HG03342 (cell line): ENCODE measurements around the gene PCNX3.

Source experiments
- ATAC-seq: cut with Tn5 transposase; IDR thresholded peaks from one replicate; pipeline ENCODE4 v1.9.1; 2021; ENCODE audit warnings: mild to moderate bottlenecking, moderate library complexity; ENCODE audit not compliant: unreplicated experiment

Gene PCNX3

GRCh38 chr11:65596520-65596919, 19.1 kb upstream of the PCNX3 start:
- no peak for ATAC-seq

GRCh38 chr11:65598258-65598699, 17.3 kb upstream of the PCNX3 start:
- ATAC-seq, result no peak

- no peak for ATAC-seq
Measured at GRCh38 chr11:65599216-65599954, 16.2 kb upstream of the PCNX3 start.

GRCh38 chr11:65599955-65600246, 15.7 kb upstream of the PCNX3 start:
- no peak for ATAC-seq

- ATAC-seq, result no peak
Measured at GRCh38 chr11:65604258-65604657, 11.3 kb upstream of the PCNX3 start.

GRCh38 chr11:65606876-65607613, 8.5 kb upstream of the PCNX3 start:
- ATAC-seq, result no peak

GRCh38 chr11:65607614-65608426, 7.8 kb upstream of the PCNX3 start:
- ATAC-seq, result no peak

GRCh38 chr11:65609229-65609628, 6.3 kb upstream of the PCNX3 start:
- no peak for ATAC-seq

- no peak for ATAC-seq
Measured at GRCh38 chr11:65609665-65610064, 5.9 kb upstream of the PCNX3 start.

- ATAC-seq, result no peak
Measured at GRCh38 chr11:65610404-65610803, 5.2 kb upstream of the PCNX3 start.

- ATAC-seq, result no peak
Measured at GRCh38 chr11:65611028-65611757, 4.4 kb upstream of the PCNX3 start.

GRCh38 chr11:65611758-65612603, 3.6 kb upstream of the PCNX3 start:
- ATAC-seq, result no peak

- no peak for ATAC-seq
Measured at GRCh38 chr11:65612691-65613090, 2.9 kb upstream of the PCNX3 start.

GRCh38 chr11:65613091-65613928, 2.3 kb upstream of the PCNX3 start:
- no peak for ATAC-seq

GRCh38 chr11:65615950-65616574, 486 bp downstream of the PCNX3 start:
- ATAC-seq, result peak; percentile 7

GRCh38 chr11:65616575-65617001, 1.0 kb downstream of the PCNX3 start:
- ATAC-seq, result no peak

- no peak for ATAC-seq
Measured at GRCh38 chr11:65617136-65617850, 1.7 kb downstream of the PCNX3 start.
